Smooth muscle cell (in vitro differentiated cells): Measurements from ENCODE around the gene IKZF1. TPM values are rescaled to one million over a fixed set of nuclear protein-coding genes. Genes with fewer than 3 reads are reported as not detected.

Experiments
- DNase-seq: peaks from one replicate; lab custom pipeline; 2025; ENCODE audit not compliant: unreplicated experiment; lab: John Stamatoyannopoulos, UW
- H2AFZ ChIP-seq: fragments of 200-600 bp; sonication (generic); 2 replicates; pipeline ENCODE4 v1.6.0; 2016; ENCODE audit warnings: antibody characterized with exemption, low read depth, mild to moderate bottlenecking
- H3F3A ChIP-seq: fragments of 200-600 bp; sonication (generic); 2 replicates; pipeline ENCODE4 v1.6.0; 2017; ENCODE audit warnings: antibody characterized with exemption, low read depth
- H3K27ac ChIP-seq: fragments of 200-600 bp; sonication (generic); 2 replicates; pipeline ENCODE4 v1.5.1; 2016; ENCODE audit warnings: low read depth, mild to moderate bottlenecking
- H3K27me3 ChIP-seq: fragments of 200-600 bp; sonication (generic); 2 replicates; pipeline ENCODE4 v1.6.1; 2016; ENCODE audit warnings: low read depth, mild to moderate bottlenecking
- H3K36me3 ChIP-seq: fragments of 200-600 bp; sonication (generic); 2 replicates; pipeline ENCODE4 v1.5.1; 2016; ENCODE audit warnings: low read depth
- H3K4me1 ChIP-seq: fragments of 200-600 bp; sonication (generic); 2 replicates; pipeline ENCODE4 v1.5.1; 2016; ENCODE audit warnings: low read depth
- H3K4me2 ChIP-seq: fragments of 200-600 bp; sonication (generic); 2 replicates; pipeline ENCODE4 v1.6.0; 2016; ENCODE audit warnings: mild to moderate bottlenecking
- H3K4me3 ChIP-seq: fragments of 200-600 bp; sonication (generic); 2 replicates; pipeline ENCODE4 v1.5.1; 2016; ENCODE audit warnings: mild to moderate bottlenecking
- H3K79me2 ChIP-seq: fragments of 200-600 bp; sonication (generic); 2 replicates; pipeline ENCODE4 v1.6.0; 2016; ENCODE audit warnings: low read depth, mild to moderate bottlenecking
- H3K9ac ChIP-seq: fragments of 200-600 bp; sonication (generic); 2 replicates; pipeline ENCODE4 v1.6.0; 2016; ENCODE audit warnings: low read depth
- H3K9me3 ChIP-seq: fragments of 200-600 bp; sonication (generic); replicated peaks from 2 replicates; pipeline ENCODE4 v1.5.1; 2016; ENCODE audit warnings: low read depth
- H4K20me1 ChIP-seq: fragments of 200-600 bp; sonication (generic); 2 replicates; pipeline ENCODE4 v1.6.0; 2016; ENCODE audit warnings: low read depth
- CTCF ChIP-seq: fragments of 200-600 bp; sonication (generic); IDR thresholded peaks from 2 replicates; pipeline ENCODE4 v1.5.1; 2017; ENCODE audit warnings: borderline replicate concordance, mild to moderate bottlenecking, antibody characterized with exemption; ENCODE audit not compliant: insufficient read depth, poor library complexity, severe bottlenecking
- WGBS: methylation state at CpG from one replicate; pipeline ENCODE4 v1.1.7; 2016; ENCODE audit warnings: low lambda C conversion rate; 5-methylcytosine and 5-hydroxymethylcytosine counted together
- polyA plus RNA-seq: library from polyadenylated mRNA; unstranded; fragments of >200 nt; fragmentation: Nextera tagmentation; extraction: Ambion mirVana; gene quantifications from 2 replicates; pipeline ENCODE4 v1.2.1, GENCODE V29; 2016
- total RNA-seq: library from RNA; depleted of rRNA; stranded (reverse); fragments of >200 nt; gene quantifications from 2 replicates; pipeline ENCODE4 v1.2.3, GENCODE V29; 2014

Gene IKZF1
- total and polyA plus RNA-seq, 2 experiments from 2014 or later: not detected

GRCh38 chr7:50317221-50317678 is 12.7 kb downstream of the IKZF1 start:
- H3K9me3 ChIP-seq: no peaks in the 10 kb centered on the region
- no peaks in the 10 kb centered on the region for H3K79me2 ChIP-seq
- H3F3A ChIP-seq: no peaks in the 10 kb centered on the region
- no peak for DNase-seq
- no peak overlapping the region for H2AFZ ChIP-seq
- no peak overlapping the region for H3K4me2 ChIP-seq
- H3K27me3 ChIP-seq: peaks cover 16% of the 10 kb centered on the region
- WGBS: 89% methylated on average over 7 of the region's 7 CpGs
- no peaks in the 10 kb centered on the region for H3K4me1 ChIP-seq
- H3K27ac ChIP-seq: no peak overlapping the region
- TF ChIP-seq CTCF: no peak
- no peaks in the 10 kb centered on the region for H4K20me1 ChIP-seq
- no peak overlapping the region for H3K4me3 ChIP-seq
- H3K36me3 ChIP-seq: no peaks in the 10 kb centered on the region
- H3K9ac ChIP-seq: no peak overlapping the region

GRCh38 chr7:50317697-50318669 is 13.5 kb downstream of the IKZF1 start:
- H3K4me1 ChIP-seq: no peaks in the 10 kb centered on the region
- no peaks in the 10 kb centered on the region for H3K36me3 ChIP-seq
- no peak overlapping the region for H3K4me2 ChIP-seq
- TF ChIP-seq CTCF: no peak
- H3F3A ChIP-seq: no peaks in the 10 kb centered on the region
- no peak overlapping the region for H3K27ac ChIP-seq
- no peaks in the 10 kb centered on the region for H3K79me2 ChIP-seq
- H3K4me3 ChIP-seq: no peak overlapping the region
- 96% methylated on average over 17 of the region's 17 CpGs for WGBS
- H3K27me3 ChIP-seq: peaks cover 20% of the 10 kb centered on the region
- H3K9ac ChIP-seq: no peak overlapping the region
- H2AFZ ChIP-seq: no peak overlapping the region
- H3K9me3 ChIP-seq: no peaks in the 10 kb centered on the region
- no peaks in the 10 kb centered on the region for H4K20me1 ChIP-seq
- DNase-seq: no peak

GRCh38 chr7:50321487-50322067 is 17.1 kb downstream of the IKZF1 start:
- Histone ChIP-seq H3K4me2 (no peak overlapping the region), H3K9ac (no peak overlapping the region), H3K27me3 (peaks cover 20% of the 10 kb centered on the region), H3K36me3 (no peaks in the 10 kb centered on the region), H3K27ac (no peak overlapping the region), H3K79me2 (no peaks in the 10 kb centered on the region), H3K4me1 (no peaks in the 10 kb centered on the region), H3K9me3 (no peaks in the 10 kb centered on the region), H4K20me1 (no peaks in the 10 kb centered on the region), H2AFZ (no peak overlapping the region), H3F3A (no peaks in the 10 kb centered on the region), H3K4me3 (no peak overlapping the region)
- WGBS: 93% methylated on average over 6 of the region's 6 CpGs
- no peak for DNase-seq
- TF ChIP-seq CTCF: no peak
